HG03439 (cell line): Measurements from ENCODE around the gene CNTNAP2.

Experiments used
- ATAC-seq: cut with Tn5 transposase; IDR thresholded peaks from one replicate; pipeline ENCODE4 v1.9.1; 2021; ENCODE audit warnings: mild to moderate bottlenecking, moderate library complexity; ENCODE audit not compliant: unreplicated experiment

Gene CNTNAP2

GRCh38 chr7:147861945-147862344 is 1745.3 kb downstream of the CNTNAP2 start:
- no peak for ATAC-seq

GRCh38 chr7:147869456-147869855 is 1752.9 kb downstream of the CNTNAP2 start:
- no peak for ATAC-seq

- no peak for ATAC-seq
These were observed 1762.5 kb downstream of the CNTNAP2 start for GRCh38 chr7:147878912-147879661.

GRCh38 chr7:147885869-147886268 is 1769.3 kb downstream of the CNTNAP2 start:
- no peak for ATAC-seq

GRCh38 chr7:147894271-147894670 is 1777.7 kb downstream of the CNTNAP2 start:
- ATAC-seq: no peak

- ATAC-seq: no peak
These were observed 1779.5 kb downstream of the CNTNAP2 start for GRCh38 chr7:147896121-147896520.

- no peak for ATAC-seq
These were observed 1787.1 kb downstream of the CNTNAP2 start for GRCh38 chr7:147903536-147904218.

GRCh38 chr7:147904219-147904576 is 1787.6 kb downstream of the CNTNAP2 start:
- ATAC-seq: no peak

GRCh38 chr7:147909431-147910148 is 1793.0 kb downstream of the CNTNAP2 start:
- ATAC-seq: no peak

GRCh38 chr7:147911201-147911601 is 1794.6 kb downstream of the CNTNAP2 start:
- no peak for ATAC-seq

- ATAC-seq: no peak
These were observed 1795.7 kb downstream of the CNTNAP2 start for GRCh38 chr7:147912291-147912690.

GRCh38 chr7:147912946-147913638 is 1796.5 kb downstream of the CNTNAP2 start:
- ATAC-seq: no peak

GRCh38 chr7:147915781-147916180 is 1799.2 kb downstream of the CNTNAP2 start:
- ATAC-seq: no peak

GRCh38 chr7:147916573-147916972 is 1800.0 kb downstream of the CNTNAP2 start:
- ATAC-seq: no peak

- ATAC-seq: no peak
These were observed 1807.2 kb downstream of the CNTNAP2 start for GRCh38 chr7:147923841-147924240.

- ATAC-seq: no peak
These were observed 1820.8 kb downstream of the CNTNAP2 start for GRCh38 chr7:147937428-147937827.

GRCh38 chr7:147941381-147941780 is 1824.8 kb downstream of the CNTNAP2 start:
- ATAC-seq: no peak

GRCh38 chr7:147944321-147944720 is 1827.7 kb downstream of the CNTNAP2 start:
- ATAC-seq: no peak

GRCh38 chr7:147952918-147953317 is 1836.3 kb downstream of the CNTNAP2 start:
- ATAC-seq: no peak

- ATAC-seq: no peak
These were observed 1851.5 kb downstream of the CNTNAP2 start for GRCh38 chr7:147968046-147968610.

GRCh38 chr7:147971606-147972110 is 1855.1 kb downstream of the CNTNAP2 start:
- no peak for ATAC-seq
